ENCODE data around the gene EPHA2.

- TF ChIP-seq POLR2A (IDR thresholded peaks at IDR 0.05) (no peak), CTCF (IDR thresholded peaks at IDR 0.05) (no peak)
Measured at GRCh38 chr1:16189003-16189402, 33.1 kb upstream of the EPHA2 start.

All from adrenal gland (tissue), 5 donors.